Endometrial microvascular endothelial cells (primary cell): ENCODE measurements around the gene DLG5. TPM values are rescaled to one million over a fixed set of nuclear protein-coding genes. Genes with fewer than 3 reads are reported as not detected.

ENCODE experiments used
- in situ Hi-C: cut with HindIII; loops from 2 replicates; pipeline ENCODE4 v1.10.0; 2017; ENCODE audit warnings: low sequenced_read_pairs, low pct_unique_long_range_greater_than_20kb; ENCODE audit errors: inconsistent ontology term
- total RNA-seq: library from RNA; depleted of rRNA; stranded (reverse); fragments of >200 nt; gene quantifications from one replicate; pipeline ENCODE4 v1.2.3, GENCODE V29; 2015; ENCODE audit errors: inconsistent ontology term

DLG5 gene
- total RNA-seq, 1 donor from 2014 or later, result 5.1 TPM

GRCh38 chr10:77959887-77960455 is 33.4 kb upstream of the DLG5 start:
- in situ Hi-C loops, result no loop called here

- in situ Hi-C loops, result no loop called here
Measured at GRCh38 chr10:77959384-77959783, 32.8 kb upstream of the DLG5 start.

GRCh38 chr10:77955136-77955535 is 28.6 kb upstream of the DLG5 start:
- in situ Hi-C loops, result no loop called here

DNA sequence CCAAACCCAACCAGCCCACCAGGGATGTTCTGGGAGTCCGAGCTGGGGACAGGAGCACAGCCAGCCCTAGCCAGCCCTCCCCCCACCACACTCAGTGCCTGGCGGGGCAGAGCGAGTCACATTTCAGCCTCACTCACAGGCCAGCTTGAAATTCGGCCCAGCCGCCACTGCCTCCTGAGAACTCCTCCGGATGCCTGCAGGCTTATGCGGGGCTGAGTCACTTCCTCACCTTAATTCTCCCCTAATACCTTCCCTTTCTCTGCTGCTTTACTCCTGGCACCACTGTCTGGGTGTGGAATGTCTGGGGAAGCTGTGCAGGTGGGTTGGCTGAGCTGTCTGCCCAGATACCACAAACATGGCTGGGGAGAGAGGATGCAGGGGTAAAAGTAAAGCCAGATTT is 22.6 kb upstream of the DLG5 start:
- in situ Hi-C loops, result no loop called here

DNA sequence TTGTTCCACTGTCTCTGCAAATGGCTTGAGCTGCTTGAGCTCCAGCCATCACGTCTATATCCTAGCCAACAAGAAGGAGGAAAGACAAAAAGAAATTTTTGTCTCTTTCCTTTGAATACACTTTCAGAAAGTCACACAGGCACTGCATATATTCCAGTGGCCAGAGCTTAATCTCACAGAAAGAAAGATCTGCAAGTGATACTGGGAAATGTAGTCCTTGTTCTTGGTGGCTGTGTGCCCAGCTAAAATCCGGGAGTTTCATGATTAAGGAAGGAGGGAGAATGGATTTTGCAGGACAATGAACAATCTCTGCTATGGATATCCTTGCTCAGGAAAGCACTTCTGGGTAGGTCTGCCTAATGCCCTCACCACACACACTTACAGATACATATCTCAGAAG is 19.5 kb upstream of the DLG5 start:
- in situ Hi-C loops, result no loop called here

GRCh38 chr10:77944519-77944918 is 18.0 kb upstream of the DLG5 start:
- in situ Hi-C loops, result no loop called here

DNA sequence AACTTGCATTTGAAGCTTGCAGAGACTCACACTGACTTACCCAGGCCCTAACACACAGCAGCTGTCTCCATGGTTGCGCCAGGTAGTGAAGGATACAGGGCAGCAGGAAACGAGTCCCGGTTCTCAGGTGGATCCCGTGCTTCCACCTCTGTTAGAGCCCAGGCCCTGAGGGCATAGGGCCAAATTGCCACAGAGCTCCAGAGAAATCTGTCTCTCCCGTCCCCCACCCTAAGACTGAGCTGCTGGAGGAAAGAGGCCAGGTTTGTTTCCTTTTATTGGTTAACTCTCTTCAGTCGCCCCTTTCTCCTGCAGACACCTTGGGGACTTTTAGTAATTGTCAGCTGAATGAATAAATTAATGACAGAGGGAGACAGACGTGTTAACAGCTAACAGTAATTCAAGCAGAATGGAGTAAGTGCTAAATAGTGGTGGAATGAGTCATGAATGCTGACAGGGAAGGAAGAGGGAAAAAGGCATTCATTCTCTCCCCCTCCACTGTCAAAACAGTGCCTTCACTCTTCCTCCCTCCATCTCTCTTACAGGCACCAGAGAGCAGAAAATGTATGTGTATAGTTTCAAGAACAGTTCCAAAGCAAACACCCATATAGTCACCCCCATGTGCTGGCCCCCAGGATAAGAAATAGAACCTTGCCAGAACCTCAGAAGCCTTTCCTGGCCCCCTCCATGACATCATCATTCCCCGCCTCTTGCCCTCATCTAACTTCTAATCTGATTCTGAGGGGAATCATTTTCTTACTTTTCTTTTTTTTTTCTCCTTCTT is 16.8 kb upstream of the DLG5 start:
- in situ Hi-C loops, result no loop called here

- in situ Hi-C loops, result no loop called here
Measured at GRCh38 chr10:77941790-77942189, 15.2 kb upstream of the DLG5 start.

GRCh38 chr10:77940627-77941026 is 14.1 kb upstream of the DLG5 start:
- in situ Hi-C loops, result no loop called here

DNA sequence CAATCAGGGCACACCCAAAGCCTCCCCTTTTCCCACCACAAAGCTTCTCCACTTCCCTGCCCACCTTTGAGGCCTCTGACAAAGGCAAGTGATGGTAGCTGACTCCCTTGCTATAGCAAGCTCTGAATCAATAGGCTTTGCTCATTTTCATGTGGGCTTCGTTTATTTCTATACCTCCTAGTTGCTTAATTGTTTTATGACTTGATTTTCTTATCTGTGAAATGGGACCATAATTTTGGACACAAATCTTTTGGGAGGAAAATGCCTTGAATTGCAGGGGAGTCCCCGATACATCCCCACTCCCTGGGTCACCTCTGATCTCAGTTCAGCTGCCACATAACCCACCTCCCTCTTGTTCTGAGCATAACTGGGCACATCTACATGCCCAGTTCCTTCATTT is 13.7 kb upstream of the DLG5 start:
- in situ Hi-C loops, result no loop called here

DNA sequence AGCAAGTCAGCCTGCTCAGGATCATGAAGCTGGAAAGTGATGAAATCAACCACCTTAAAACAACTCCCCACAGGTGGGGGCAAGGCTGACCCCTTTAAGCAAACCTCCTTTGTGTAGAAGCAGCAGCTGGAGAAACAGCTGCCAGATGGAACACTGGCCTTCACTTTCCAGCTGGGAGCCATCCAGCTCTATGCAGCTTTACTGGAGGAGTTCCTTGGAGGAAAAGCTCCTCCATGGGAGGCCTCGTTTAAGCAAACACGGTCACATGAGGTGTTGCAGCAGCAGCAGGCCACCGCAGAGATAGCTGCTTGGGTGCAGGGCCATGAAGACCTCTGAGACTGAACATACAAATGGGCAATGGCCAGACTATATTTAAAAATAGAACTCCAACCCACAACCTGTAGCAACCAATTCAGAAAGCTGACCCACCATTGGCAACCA is 13.0 kb upstream of the DLG5 start:
- in situ Hi-C loops, result no loop called here

DNA sequence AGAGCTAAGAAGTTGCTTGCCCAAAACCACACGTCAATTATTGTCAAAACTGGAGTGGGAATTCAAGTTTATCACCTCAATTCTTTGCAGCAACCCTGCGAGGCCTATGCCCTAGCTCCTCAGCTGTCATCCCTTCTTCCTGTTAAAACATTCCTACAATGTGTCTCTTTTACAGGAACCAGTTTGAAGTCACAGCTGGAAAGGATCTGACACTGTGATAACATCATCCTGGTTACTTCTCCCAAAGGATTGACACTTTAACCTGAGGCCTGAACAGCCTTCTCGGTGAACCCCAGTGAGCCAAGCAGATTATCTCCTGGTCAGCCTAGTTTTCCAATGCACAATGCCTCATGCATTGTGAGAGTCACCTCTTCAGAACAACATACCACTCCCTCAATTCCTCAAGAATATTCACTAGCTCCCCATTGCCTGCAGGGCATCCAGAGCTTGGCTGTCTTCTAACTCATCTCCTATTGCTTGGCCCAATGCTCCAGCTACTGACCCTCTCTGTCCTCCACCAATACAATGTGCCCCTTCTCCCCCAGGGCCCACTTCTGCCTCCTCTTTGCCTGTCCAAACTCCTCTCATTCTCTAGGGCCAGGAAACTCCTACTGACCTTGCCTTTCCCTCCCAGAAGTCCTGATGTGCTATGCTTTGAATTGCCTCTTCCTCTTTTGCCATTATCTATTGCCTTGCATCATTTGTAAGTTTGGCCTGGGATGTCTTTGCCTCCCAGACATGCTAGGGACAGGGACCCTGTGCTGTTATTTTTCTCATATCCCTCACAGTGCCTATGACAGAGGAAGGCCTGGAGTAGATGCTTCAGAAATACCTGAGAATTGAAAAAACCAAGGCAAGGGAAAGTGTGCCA is 10.4 kb upstream of the DLG5 start:
- in situ Hi-C loops, result no loop called here

DNA sequence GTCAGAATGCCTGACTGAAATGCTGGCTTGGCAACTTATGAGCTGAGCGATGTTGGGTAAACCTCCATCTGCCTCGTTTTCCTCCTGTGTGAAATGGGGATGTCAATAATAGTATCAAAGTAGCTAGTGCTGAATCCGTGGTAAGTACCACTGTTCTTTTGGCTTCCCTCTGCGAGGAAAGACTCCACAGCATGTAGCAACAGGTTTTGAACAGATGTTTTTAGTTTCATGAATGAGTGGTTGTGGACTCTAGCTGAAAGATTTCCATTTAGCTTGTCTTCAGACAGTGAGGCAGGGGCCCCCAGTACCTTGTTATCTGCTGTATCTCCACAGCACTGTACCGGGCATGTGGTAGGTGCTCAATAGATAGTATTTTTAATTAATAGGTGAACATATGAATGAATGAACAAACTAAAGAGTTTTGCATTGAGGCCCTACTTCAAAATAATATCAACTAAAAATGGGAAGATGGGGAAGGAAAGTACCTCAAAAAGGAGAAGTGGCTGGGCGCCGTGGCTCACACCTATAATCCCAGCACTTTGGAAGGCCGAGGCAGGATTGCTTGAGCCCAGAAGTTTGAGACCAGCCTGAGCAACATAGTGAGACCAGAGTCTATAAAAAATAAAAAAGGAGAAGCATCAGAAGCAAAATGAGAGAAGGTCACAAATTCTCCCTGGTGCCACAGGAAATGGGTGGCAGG is 5.6 kb upstream of the DLG5 start:
- in situ Hi-C loops, result no loop called here

- in situ Hi-C loops, result no loop called here
Measured at GRCh38 chr10:77927402-77928246, 1.1 kb upstream of the DLG5 start.

DNA sequence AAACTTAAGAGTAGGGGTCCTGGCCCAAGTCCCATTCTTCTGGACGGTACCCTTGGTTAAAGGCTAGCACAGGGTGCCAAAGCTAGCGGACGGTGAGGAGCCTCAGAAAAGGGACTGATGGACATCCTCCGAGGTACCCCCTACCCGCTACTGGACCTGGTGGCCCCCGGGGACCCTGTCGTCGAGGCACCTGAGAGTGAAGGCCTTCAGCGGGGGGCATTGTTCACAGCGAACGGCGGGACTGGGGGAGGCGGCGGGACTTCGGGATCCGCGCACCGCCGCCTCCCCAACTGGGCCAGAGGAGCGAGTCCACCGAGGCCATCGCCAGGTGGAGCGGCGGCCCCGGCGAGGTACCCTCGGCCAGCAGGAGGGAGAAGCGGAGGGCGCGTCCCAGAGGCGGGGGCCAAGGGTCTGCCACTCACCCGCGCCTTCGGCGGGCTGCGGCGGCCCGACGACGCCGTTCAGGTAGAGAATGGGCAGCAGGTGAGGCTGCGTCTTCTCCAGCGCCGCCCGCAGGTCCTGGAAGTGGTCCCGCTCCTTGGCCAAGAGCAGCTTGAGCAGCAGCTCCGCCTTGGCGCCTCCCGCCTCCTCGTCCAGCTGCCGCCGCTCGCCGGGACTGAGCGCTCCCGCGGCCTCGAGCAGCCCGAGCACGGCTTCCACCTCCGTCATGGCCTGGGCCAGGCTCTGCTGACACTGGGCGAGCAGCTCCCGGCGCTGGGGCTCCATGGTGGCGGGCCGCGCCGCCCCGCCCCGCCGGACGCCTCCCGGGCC is 575 bp downstream of the DLG5 start:
- in situ Hi-C loops, result no loop called here

DNA sequence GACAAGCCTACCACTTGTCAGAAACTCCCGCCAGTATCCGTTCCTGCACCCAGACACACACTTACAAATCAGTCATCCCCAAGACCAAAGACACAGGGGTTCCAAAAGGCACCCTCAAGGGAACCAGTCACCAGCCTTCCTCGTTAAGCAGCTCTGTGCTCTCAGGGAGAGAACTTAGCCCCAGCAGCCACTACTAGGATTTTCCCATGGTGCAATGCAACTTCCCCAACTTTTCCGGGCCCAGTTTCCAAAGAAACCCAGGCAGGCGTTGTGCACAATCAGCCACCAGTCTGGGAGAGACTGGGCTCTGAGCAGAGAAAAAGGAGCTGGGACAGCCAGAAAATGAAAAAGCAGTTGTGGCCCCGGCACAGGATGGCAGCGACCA is 1.2 kb downstream of the DLG5 start:
- in situ Hi-C loops, result no loop called here

GRCh38 chr10:77922566-77923179 is 3.9 kb downstream of the DLG5 start:
- in situ Hi-C loops, result no loop called here
